Vagina (tissue), 2 donors: ENCODE measurements around the gene FAM53A. TPM values are rescaled to one million over a fixed set of nuclear protein-coding genes. Genes with fewer than 3 reads are reported as not detected.

Experiments used
- DNase-seq, 2 donors: peaks; one replicate each; pipeline ENCODE4 v3.0.0-alpha.2; 2017; ENCODE audit errors: extremely low spot score in 2 of 2
- H3K27ac ChIP-seq: fragments of 200-600 bp; sonication (generic); one replicate; pipeline ENCODE4 v1.5.1; 2019
- H3K27me3 ChIP-seq: fragments of 200-600 bp; sonication (generic); one replicate; pipeline ENCODE4 v1.5.1; 2019
- H3K36me3 ChIP-seq, 2 donors: fragments of 200-600 bp; sonication (generic); one replicate each; pipeline ENCODE4 v1.5.1; 2017 to 2019
- H3K4me1 ChIP-seq: fragments of 200-600 bp; sonication (generic); one replicate; pipeline ENCODE4 v1.5.1; 2019
- H3K4me3 ChIP-seq, 2 donors: fragments of 200-600 bp; sonication (generic); 1 replicate in 1 of 2; 2 replicates in 1 of 2; pipeline ENCODE4 v1.5.1; 2016 to 2019
- H3K9me3 ChIP-seq: fragments of 200-600 bp; sonication (generic); one replicate; pipeline ENCODE4 v1.5.1; 2019
- POLR2A ChIP-seq, 2 donors: fragments of 450-650 bp; IDR thresholded peaks; one replicate each; pipeline ENCODE4 v1.6.1; 2017; ENCODE audit warnings: antibody characterized with exemption in 2 of 2, mild to moderate bottlenecking in 2 of 2, moderate library complexity in 2 of 2
- POLR2AphosphoS5 ChIP-seq, 2 donors: sonication (generic); formaldehyde crosslinking; IDR thresholded peaks; one replicate each; pipeline ENCODE4 v1.9.0; 2017; ENCODE audit warnings: antibody characterized with exemption in 2 of 2, mild to moderate bottlenecking in 2 of 2, low read depth in 1 of 2; ENCODE audit not compliant: insufficient read depth in 1 of 2
- intact Hi-C: fragments of 100-400 bp; cut with DNase I; formaldehyde crosslinking; loops from one replicate; pipeline ENCODE4 v1.15.1; 2023
- total RNA-seq: library from RNA; depleted of rRNA; stranded (reverse); fragments of >200 nt; gene quantifications from one replicate; pipeline ENCODE4 v1.2.3, GENCODE V29; 2016
- TF ChIP-seq, protein P1 (sequence below), 3 experiments: fragments of 450-650 bp in 2 of 3; fragments of 200-600 bp in 1 of 3; sonication (generic) in 1 of 3; IDR thresholded peaks; one replicate each; pipeline ENCODE4 v1.5.1; 2017 to 2019; ENCODE audit warnings: antibody characterized with exemption in 3 of 3, mild to moderate bottlenecking in 2 of 3, moderate library complexity in 2 of 3

FAM53A gene
- total RNA-seq, 1 donor from 2014 or later: 13.8 TPM

DNA sequence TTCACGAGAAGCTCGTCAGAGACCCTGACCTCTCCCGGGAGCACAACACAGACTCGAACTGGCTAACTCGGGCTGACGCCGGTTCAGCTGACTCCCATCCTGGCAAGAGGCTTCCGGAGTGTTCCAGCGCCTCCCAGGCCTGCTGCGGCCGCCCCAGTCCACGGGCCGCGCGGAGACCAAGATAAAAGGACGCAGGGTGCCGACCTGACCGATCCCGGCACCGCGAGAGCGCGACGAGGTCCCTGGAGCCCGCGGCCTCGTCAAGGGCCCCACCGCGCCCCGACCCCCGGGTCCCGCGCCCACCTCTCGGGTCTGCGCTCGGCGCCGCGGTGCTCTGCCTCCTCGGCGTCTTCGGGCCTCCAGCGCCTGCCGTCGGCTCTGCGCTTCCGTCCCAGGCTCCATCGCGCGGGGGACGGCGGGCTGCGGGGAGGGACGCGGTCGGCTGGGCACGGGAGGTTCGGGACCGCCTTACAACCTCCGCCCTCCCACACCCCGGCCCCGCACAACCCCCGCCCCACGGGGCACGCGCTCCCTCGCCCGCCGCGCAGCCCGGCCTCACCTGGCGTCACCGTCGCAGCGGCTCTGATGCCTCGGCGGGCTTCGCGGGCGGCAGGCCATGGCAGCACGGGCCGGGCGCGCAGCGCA, 27.6 kb upstream of the FAM53A start:
- Histone ChIP-seq H3K36me3 (no peaks in the 10 kb centered on the region), H3K9me3 (no peaks in the 10 kb centered on the region), H3K4me1 (peaks cover 57% of the 10 kb centered on the region), H3K4me3 (peak overlapping the region; percentile 71 to 76), H3K27ac (peak overlapping the region; percentile 97), H3K27me3 (no peaks in the 10 kb centered on the region)
- intact Hi-C loops: loop anchor here (5.0 kb wide), 1 partner anchor 359 kb away; no protein-coding TSS in a partner anchor
- TF ChIP-seq, protein P1, sequence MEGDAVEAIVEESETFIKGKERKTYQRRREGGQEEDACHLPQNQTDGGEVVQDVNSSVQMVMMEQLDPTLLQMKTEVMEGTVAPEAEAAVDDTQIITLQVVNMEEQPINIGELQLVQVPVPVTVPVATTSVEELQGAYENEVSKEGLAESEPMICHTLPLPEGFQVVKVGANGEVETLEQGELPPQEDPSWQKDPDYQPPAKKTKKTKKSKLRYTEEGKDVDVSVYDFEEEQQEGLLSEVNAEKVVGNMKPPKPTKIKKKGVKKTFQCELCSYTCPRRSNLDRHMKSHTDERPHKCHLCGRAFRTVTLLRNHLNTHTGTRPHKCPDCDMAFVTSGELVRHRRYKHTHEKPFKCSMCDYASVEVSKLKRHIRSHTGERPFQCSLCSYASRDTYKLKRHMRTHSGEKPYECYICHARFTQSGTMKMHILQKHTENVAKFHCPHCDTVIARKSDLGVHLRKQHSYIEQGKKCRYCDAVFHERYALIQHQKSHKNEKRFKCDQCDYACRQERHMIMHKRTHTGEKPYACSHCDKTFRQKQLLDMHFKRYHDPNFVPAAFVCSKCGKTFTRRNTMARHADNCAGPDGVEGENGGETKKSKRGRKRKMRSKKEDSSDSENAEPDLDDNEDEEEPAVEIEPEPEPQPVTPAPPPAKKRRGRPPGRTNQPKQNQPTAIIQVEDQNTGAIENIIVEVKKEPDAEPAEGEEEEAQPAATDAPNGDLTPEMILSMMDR (IDR thresholded peaks at IDR 0.05): no peak
- TF ChIP-seq POLR2A (IDR thresholded peaks at IDR 0.05) (no peak), POLR2AphosphoS5 (IDR thresholded peaks at IDR 0.05; ENCODE audit: insufficient read depth in 1 of 2, low read depth in 1 of 2) (no peak)
- DNase-seq: no peak

DNA sequence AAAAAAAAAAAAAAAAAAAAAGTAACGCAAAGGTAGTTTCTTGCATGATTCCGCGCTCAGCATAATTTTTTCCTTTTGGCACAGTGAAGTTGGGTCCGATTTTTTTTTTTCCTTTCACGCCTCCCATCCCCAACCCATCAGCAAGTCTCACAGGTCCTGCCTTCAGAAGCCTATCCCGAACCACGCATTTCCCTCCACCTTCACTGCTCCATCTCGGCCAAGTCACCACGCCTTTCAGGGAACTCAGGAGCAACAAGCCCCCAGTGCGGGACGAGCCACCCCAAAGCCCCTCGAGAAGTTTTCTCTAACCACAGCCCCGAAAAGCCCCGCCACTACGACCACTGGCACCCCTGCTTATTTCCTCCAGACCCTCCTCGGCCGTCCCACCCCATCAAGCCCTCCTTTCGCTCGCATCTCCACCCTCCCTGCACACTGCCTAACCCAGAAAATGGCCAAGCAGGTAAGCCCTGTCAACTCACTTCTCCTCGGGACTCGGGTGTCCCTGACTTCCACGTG, 27.0 kb upstream of the FAM53A start:
- Histone ChIP-seq H3K4me3 (peak overlapping the region; percentile 71 to 76), H3K36me3 (peaks cover 0 to 6% of the 10 kb centered on the region in 2 donors), H3K9me3 (no peaks in the 10 kb centered on the region), H3K27me3 (no peaks in the 10 kb centered on the region), H3K4me1 (peaks cover 53% of the 10 kb centered on the region), H3K27ac (peak overlapping the region; percentile 97)
- TF ChIP-seq, protein P1 (IDR thresholded peaks at IDR 0.05): no peak
- no peak for DNase-seq
- intact Hi-C loops: loop anchor here (5.0 kb wide), 1 partner anchor 359 kb away; no protein-coding TSS in a partner anchor

DNA sequence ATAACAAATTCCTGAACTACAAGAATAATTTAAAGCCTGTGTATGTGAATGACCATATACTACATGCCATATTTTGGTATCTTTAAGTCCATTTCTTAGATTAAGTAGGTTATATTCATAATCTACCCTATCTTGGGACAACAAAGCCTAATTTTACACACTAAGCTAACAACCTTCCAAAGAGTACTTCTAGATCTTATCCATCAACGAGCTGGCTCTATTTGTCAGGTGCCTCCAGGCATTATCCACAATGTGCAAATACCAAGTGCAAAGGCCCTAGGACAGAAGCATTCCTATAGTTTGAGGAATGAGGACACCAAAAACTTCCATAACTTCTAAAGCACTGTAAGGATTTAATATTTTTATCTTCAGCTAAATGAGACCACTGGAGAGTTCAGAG, 24.5 kb upstream of the FAM53A start:
- intact Hi-C loops: no loop called here
- no peak overlapping the region for H3K27ac ChIP-seq
- no peaks in the 10 kb centered on the region for H3K27me3 ChIP-seq
- no peak for TF ChIP-seq POLR2A (IDR thresholded peaks at IDR 0.05)
- TF ChIP-seq POLR2AphosphoS5 (IDR thresholded peaks at IDR 0.05; ENCODE audit: insufficient read depth in 1 of 2, low read depth in 1 of 2): no peak
- TF ChIP-seq, protein P1 (IDR thresholded peaks at IDR 0.05): no peak
- DNase-seq: no peak
- H3K4me3 ChIP-seq: no peak overlapping the region
- H3K4me1 ChIP-seq: peaks cover 31% of the 10 kb centered on the region
- peaks cover 0 to 8% of the 10 kb centered on the region in 2 donors for H3K36me3 ChIP-seq
- no peaks in the 10 kb centered on the region for H3K9me3 ChIP-seq

DNA sequence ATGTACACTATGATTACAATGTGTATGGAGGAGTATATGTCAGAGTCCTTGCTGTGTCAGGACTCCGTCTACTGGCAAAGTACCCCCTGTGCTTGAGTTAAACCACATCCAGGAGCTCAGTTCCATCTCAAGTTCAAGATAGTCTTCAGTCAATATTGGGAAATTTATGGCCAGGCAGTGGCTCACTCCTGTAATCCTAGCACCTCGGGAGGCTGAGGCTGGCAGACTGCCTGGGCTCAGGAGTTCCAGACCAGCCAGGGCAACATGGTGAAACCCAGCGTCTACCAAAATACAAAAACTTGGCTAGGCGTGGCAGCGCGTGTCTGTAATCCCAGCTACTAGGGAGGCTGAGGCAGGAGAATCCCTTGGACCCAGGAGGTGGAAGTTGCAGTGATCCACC, 22.2 kb upstream of the FAM53A start:
- Histone ChIP-seq H3K27me3 (no peaks in the 10 kb centered on the region), H3K27ac (no peak overlapping the region), H3K36me3 (peaks cover 3 to 30% of the 10 kb centered on the region in 2 donors), H3K4me1 (peaks cover 23% of the 10 kb centered on the region), H3K4me3 (no peak overlapping the region), H3K9me3 (no peaks in the 10 kb centered on the region)
- TF ChIP-seq, protein P1 (IDR thresholded peaks at IDR 0.05): no peak
- TF ChIP-seq POLR2A (IDR thresholded peaks at IDR 0.05) (no peak), POLR2AphosphoS5 (IDR thresholded peaks at IDR 0.05; ENCODE audit: insufficient read depth in 1 of 2, low read depth in 1 of 2) (no peak)
- no peak for DNase-seq
- intact Hi-C loops: no loop called here

DNA sequence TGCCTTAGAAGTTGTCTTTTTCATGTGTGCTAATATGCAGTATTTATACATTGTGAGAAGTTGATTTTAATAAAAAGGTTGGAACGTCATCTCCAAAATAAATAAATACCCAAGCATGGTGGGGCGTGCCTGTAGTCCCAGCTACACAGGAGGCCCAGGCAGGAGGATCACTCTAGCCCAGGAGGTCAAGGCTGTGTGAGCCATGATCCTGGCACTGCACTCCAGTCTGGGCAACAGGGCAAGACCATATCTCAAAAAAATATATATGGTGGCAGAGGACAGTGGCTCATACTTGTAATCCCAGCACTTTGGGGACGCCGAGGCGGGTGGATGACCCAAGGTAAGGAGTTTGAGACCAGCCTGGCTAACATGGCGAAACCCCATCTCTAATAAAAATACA, 21.6 kb upstream of the FAM53A start:
- intact Hi-C loops: no loop called here
- H3K27me3 ChIP-seq: no peaks in the 10 kb centered on the region
- TF ChIP-seq POLR2A (IDR thresholded peaks at IDR 0.05) (no peak), POLR2AphosphoS5 (IDR thresholded peaks at IDR 0.05; ENCODE audit: insufficient read depth in 1 of 2, low read depth in 1 of 2) (no peak)
- TF ChIP-seq, protein P1 (IDR thresholded peaks at IDR 0.05): no peak
- H3K4me1 ChIP-seq: peaks cover 17% of the 10 kb centered on the region
- H3K27ac ChIP-seq: no peak overlapping the region
- H3K4me3 ChIP-seq: no peak overlapping the region
- no peaks in the 10 kb centered on the region for H3K9me3 ChIP-seq
- H3K36me3 ChIP-seq: peaks cover 3 to 30% of the 10 kb centered on the region in 2 donors
- no peak for DNase-seq
